Osteocyte (in vitro differentiated cells): Measurements from ENCODE around the gene PCMT1. TPM values are rescaled to one million over a fixed set of nuclear protein-coding genes. Genes with fewer than 3 reads are reported as not detected.
A peak's percentile ranks its signal among the peaks of the same experiment; 100 is the strongest.

Source experiments
- DNase-seq: peaks from one replicate; pipeline ENCODE4 v3.0.0; 2021; ENCODE audit warnings: mixed read lengths; ENCODE audit not compliant: unreplicated experiment; ENCODE audit errors: extremely low spot score
- H3K27ac Mint-ChIP-seq: one replicate; pipeline ENCODE4 v1.8.0; 2021; ENCODE audit warnings: mild to moderate bottlenecking, mixed read lengths; ENCODE audit not compliant: unreplicated experiment
- H3K27me3 Mint-ChIP-seq: one replicate; pipeline ENCODE4 v1.8.0; 2021; ENCODE audit warnings: mixed read lengths; ENCODE audit not compliant: unreplicated experiment
- H3K36me3 Mint-ChIP-seq: one replicate; pipeline ENCODE4 v1.8.0; 2021; ENCODE audit warnings: mixed read lengths; ENCODE audit not compliant: unreplicated experiment
- H3K4me1 Mint-ChIP-seq: one replicate; pipeline ENCODE4 v1.8.0; 2021; ENCODE audit warnings: mixed read lengths; ENCODE audit not compliant: unreplicated experiment
- H3K4me3 Mint-ChIP-seq: one replicate; pipeline ENCODE4 v1.8.0; 2021; ENCODE audit warnings: mild to moderate bottlenecking, moderate library complexity, mixed read lengths; ENCODE audit not compliant: unreplicated experiment
- H3K9me3 Mint-ChIP-seq: one replicate; pipeline ENCODE4 v1.8.0; 2021; ENCODE audit warnings: mixed read lengths; ENCODE audit not compliant: unreplicated experiment
- CTCF ChIP-seq: fragments of 200-600 bp; sonication (generic); IDR thresholded peaks from 2 replicates; pipeline ENCODE4 v1.5.0; 2021; ENCODE audit warnings: antibody characterized with exemption, mild to moderate bottlenecking, moderate library complexity
- total RNA-seq: library from RNA; stranded (reverse); gene quantifications from 2 replicates; pipeline ENCODE4 v1.2.1, GENCODE V29; 2021

The PCMT1 gene
- total RNA-seq, 1 donor from 2014 or later, result 75.8 TPM

- peaks cover 73% of the 10 kb centered on the region for H3K4me1 Mint-ChIP-seq
- peak overlapping the region; percentile 96 for H3K27ac Mint-ChIP-seq
- no peaks in the 10 kb centered on the region for H3K27me3 Mint-ChIP-seq
- H3K36me3 Mint-ChIP-seq, result peaks cover 13% of the 10 kb centered on the region
- no peak for TF ChIP-seq CTCF
- DNase-seq, result no peak
- no peaks in the 10 kb centered on the region for H3K9me3 Mint-ChIP-seq
- peak overlapping the region; percentile 60 for H3K4me3 Mint-ChIP-seq
Measured at GRCh38 chr6:149854532-149854931, 105.0 kb downstream of the PCMT1 start.

GRCh38 chr6:149855040-149855654, 105.6 kb downstream of the PCMT1 start:
- peak overlapping the region; percentile 96 for H3K27ac Mint-ChIP-seq
- H3K36me3 Mint-ChIP-seq, result peaks cover 10% of the 10 kb centered on the region
- H3K4me3 Mint-ChIP-seq, result peak overlapping the region; percentile 60
- no peaks in the 10 kb centered on the region for H3K9me3 Mint-ChIP-seq
- TF ChIP-seq CTCF, result no peak
- no peak for DNase-seq
- no peaks in the 10 kb centered on the region for H3K27me3 Mint-ChIP-seq
- peaks cover 75% of the 10 kb centered on the region for H3K4me1 Mint-ChIP-seq

GRCh38 chr6:149855741-149856140, 106.2 kb downstream of the PCMT1 start:
- Mint-ChIP-seq H3K9me3 (no peaks in the 10 kb centered on the region), H3K4me3 (peak overlapping the region; percentile 60), H3K36me3 (peaks cover 9% of the 10 kb centered on the region), H3K27me3 (no peaks in the 10 kb centered on the region), H3K4me1 (peaks cover 80% of the 10 kb centered on the region), H3K27ac (peak overlapping the region; percentile 96)
- no peak for DNase-seq
- no peak for TF ChIP-seq CTCF

DNA sequence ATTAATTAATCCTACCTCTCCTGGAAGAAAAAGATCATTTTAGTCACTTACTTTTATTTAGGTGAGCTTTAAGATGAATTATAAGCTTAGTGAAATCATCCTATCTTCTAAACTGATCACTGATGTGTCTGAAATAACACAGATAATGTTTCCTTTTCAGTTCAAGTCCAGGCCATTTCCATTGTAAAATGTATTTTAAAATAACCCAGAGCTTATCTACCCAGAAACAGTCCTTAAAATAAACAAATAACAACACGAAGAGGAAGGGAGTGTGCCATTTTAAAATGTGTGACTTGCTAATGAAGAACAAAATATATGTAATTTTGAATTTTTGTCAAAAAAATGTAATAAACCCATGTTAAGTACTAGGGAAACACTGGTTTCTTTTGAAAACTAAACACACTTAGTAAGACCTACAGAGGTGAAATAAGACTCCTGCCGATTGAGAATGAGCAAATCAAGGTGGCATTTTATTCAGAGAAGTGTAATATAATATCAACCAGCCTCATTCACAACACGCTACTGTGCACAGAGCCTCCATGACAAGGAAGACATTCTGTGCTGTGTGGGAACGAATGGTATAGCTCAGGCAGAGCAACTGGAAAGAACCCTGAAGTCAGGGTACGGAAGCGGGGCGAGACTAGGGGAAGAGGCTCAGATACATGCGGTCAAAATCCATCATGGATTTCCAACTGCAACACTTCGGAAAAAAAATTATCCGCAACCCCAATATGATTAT, 106.9 kb downstream of the PCMT1 start:
- H3K27ac Mint-ChIP-seq, result peak overlapping the region; percentile 96

More for the DNA sequence above, 106.9 kb downstream of the PCMT1 start:
- Mint-ChIP-seq H3K9me3 (no peaks in the 10 kb centered on the region), H3K4me3 (peak overlapping the region; percentile 30), H3K4me1 (peaks cover 82% of the 10 kb centered on the region), H3K36me3 (peaks cover 6% of the 10 kb centered on the region), H3K27me3 (no peaks in the 10 kb centered on the region)
- no peak for DNase-seq
- no peak for TF ChIP-seq CTCF
